GM12892 (cell line): ENCODE measurements around the gene CEP83.

Experiments
- POLR2A ChIP-seq: IDR thresholded peaks from 2 replicates; pipeline ENCODE4 v1.6.1; 2011; ENCODE audit warnings: low read depth, low read length, control low read depth
- POLR2AphosphoS5 ChIP-seq: IDR thresholded peaks from 2 replicates; pipeline ENCODE4 v1.6.1; 2011; ENCODE audit warnings: low read depth, low read length, control low read depth
- TAF1 ChIP-seq: IDR thresholded peaks from 2 replicates; pipeline ENCODE4 v1.6.1; 2011; ENCODE audit warnings: low read depth, mild to moderate bottlenecking, control low read depth, low read length, borderline replicate concordance

- TF ChIP-seq POLR2A = no peak
- no peak for TF ChIP-seq POLR2AphosphoS5
- no peak for TF ChIP-seq TAF1
These were observed 47.8 kb upstream of the CEP83 start for GRCh38 chr12:94507455-94507854.
